CD4-positive, alpha-beta T cell (primary cell): ENCODE measurements around the gene GLTP. TPM values are rescaled to one million over a fixed set of nuclear protein-coding genes. Genes with fewer than 3 reads are reported as not detected.
"Not testable (repeated sequence)": the region's sequence is repeated elsewhere in the genome, so short reads cannot be mapped to it uniquely, and the experiment has no call there.

ENCODE experiments used
- ATAC-seq: fragments of 200-7000 bp; cut with Tn5 transposase; one replicate; pipeline ENCODE4 v1.10.0; 2022; ENCODE audit warnings: mild to moderate bottlenecking; ENCODE audit not compliant: poor library complexity
- CTCF ChIA-PET: fragments of 350-600 bp; sonication (Branson Sonifier 250); formaldehyde crosslinking; loops from one replicate; lab custom pipeline; 2021; ENCODE audit warnings: antibody characterized with exemption, inconsistent platforms; lab: Charles Lee
- POLR2A ChIA-PET: fragments of 350-600 bp; sonication (Branson Sonifier 250); formaldehyde crosslinking; loops from one replicate; lab custom pipeline; 2021; ENCODE audit warnings: antibody characterized with exemption, inconsistent platforms; lab: Charles Lee
- DNase-seq, 14 experiments: peaks; one replicate each; pipeline ENCODE4 v3.0.0-alpha.2; 2013 to 2020; ENCODE audit warnings: mixed read lengths in 2 of 14
- H3K27ac ChIP-seq, 2 donors: one replicate each; pipeline versions ENCODE4 v1.5.1 to v1.7.0; 2013; ENCODE audit warnings: low read length in 2 of 2, low read depth in 1 of 2, mild to moderate bottlenecking in 1 of 2
- H3K27me3 ChIP-seq, 2 experiments: 1 replicate in 1 of 2; 2 replicates in 1 of 2; pipeline versions ENCODE4 v1.6.1 to v1.7.0; 2013; ENCODE audit warnings: low read length in 2 of 2, control low read depth in 1 of 2, mild to moderate bottlenecking in 1 of 2, moderate library complexity in 1 of 2; ENCODE audit not compliant: insufficient read depth in 2 of 2, control insufficient read depth in 1 of 2
- H3K36me3 ChIP-seq: one replicate; pipeline ENCODE4 v1.6.1; 2013; ENCODE audit warnings: low read length, control low read depth; ENCODE audit not compliant: insufficient read depth
- H3K4me1 ChIP-seq: one replicate; pipeline ENCODE4 v1.6.1; 2013; ENCODE audit warnings: low read length, control low read depth; ENCODE audit not compliant: insufficient read depth
- H3K4me3 ChIP-seq: one replicate; pipeline ENCODE4 v1.5.1; 2013; ENCODE audit warnings: mild to moderate bottlenecking, low read length, moderate library complexity
- H3K9me3 ChIP-seq, 2 experiments: 1 replicate in 1 of 2; 2 replicates in 1 of 2; pipeline versions ENCODE4 v1.6.1 to v1.7.0; 2013; ENCODE audit warnings: low read length in 2 of 2, mild to moderate bottlenecking in 2 of 2, control low read depth in 1 of 2, moderate library complexity in 1 of 2; ENCODE audit not compliant: control insufficient read depth in 1 of 2, insufficient read depth in 1 of 2
- H3K27ac Mint-ChIP-seq: one replicate; pipeline ENCODE4 v1.8.0; 2020; ENCODE audit warnings: mixed read lengths
- H3K27me3 Mint-ChIP-seq: one replicate; pipeline ENCODE4 v1.8.0; 2021; ENCODE audit warnings: mixed read lengths
- H3K36me3 Mint-ChIP-seq: one replicate; pipeline ENCODE4 v1.8.0; 2021; ENCODE audit warnings: low read depth, mixed read lengths
- H3K4me1 Mint-ChIP-seq: one replicate; pipeline ENCODE4 v1.8.0; 2021; ENCODE audit warnings: low read depth, mixed read lengths
- H3K4me3 Mint-ChIP-seq: one replicate; pipeline ENCODE4 v1.8.0; 2020; ENCODE audit warnings: mild to moderate bottlenecking, mixed read lengths
- H3K9me3 Mint-ChIP-seq: one replicate; pipeline ENCODE4 v1.8.0; 2020; ENCODE audit warnings: mixed read lengths
- CTCF ChIP-seq: fragments of 200-600 bp; IDR thresholded peaks from one replicate; pipeline ENCODE4 v1.8.0; 2022; ENCODE audit warnings: antibody characterized with exemption, mild to moderate bottlenecking
- intact Hi-C, 2 experiments: fragments of 100-400 bp; cut with DNase I in 1 of 2; cut with micrococcal nuclease in 1 of 2; formaldehyde crosslinking; loops; one replicate each; pipeline versions ENCODE4 v1.15.1 to v1.9.0; 2023 to 2025; cut with DNase I, micrococcal nuclease
- total RNA-seq, 174 experiments: library from RNA in 2 of 174; stranded (reverse) in 2 of 174; gene quantifications; one replicate each; pipeline ENCODE4 v1.2.3 and lab custom pipeline; 2021 to 2026

GLTP gene
- total RNA-seq, 2 experiments from 2014 or later, result 24.8 to 25.2 TPM

- ATAC-seq, result no peak
- H3K27me3 Mint-ChIP-seq, result no peaks in the 10 kb centered on the region
- H3K4me3 ChIP-seq, result no peak overlapping the region
- no peak for DNase-seq
- peaks cover 52% of the 10 kb centered on the region for H3K36me3 ChIP-seq
- ChIA-PET POLR2A (no interaction called here), CTCF (no interaction called here)
- no peaks in the 10 kb centered on the region for H3K9me3 Mint-ChIP-seq
- no peak overlapping the region for H3K27ac Mint-ChIP-seq
- H3K27ac ChIP-seq, result no peak overlapping the region
- H3K4me1 ChIP-seq, result peaks cover 4% of the 10 kb centered on the region
- H3K9me3 ChIP-seq, result no peaks in the 10 kb centered on the region
- intact Hi-C loops, result no loop called here
- H3K36me3 Mint-ChIP-seq, result peaks cover 53% of the 10 kb centered on the region
- no peak for TF ChIP-seq CTCF
- H3K27me3 ChIP-seq, result no peaks in the 10 kb centered on the region
- H3K4me1 Mint-ChIP-seq, result peaks cover 3% of the 10 kb centered on the region
- H3K4me3 Mint-ChIP-seq, result no peak overlapping the region
Measured at GRCh38 chr12:109857715-109858114, 22.6 kb downstream of the GLTP start.

GRCh38 chr12:109855377-109855776 is 25.0 kb downstream of the GLTP start:
- ChIA-PET POLR2A (no interaction called here), CTCF (interaction anchor here (2.7 kb wide), 1 partner anchor 10 kb away, joined by 20 read pairs; no protein-coding TSS in a partner anchor)
- H3K36me3 Mint-ChIP-seq, result peaks cover 59% of the 10 kb centered on the region
- Histone ChIP-seq H3K9me3 (no peaks in the 10 kb centered on the region), H3K27ac (no peak overlapping the region), H3K4me1 (peaks cover 4% of the 10 kb centered on the region), H3K36me3 (peaks cover 47% of the 10 kb centered on the region), H3K27me3 (no peaks in the 10 kb centered on the region), H3K4me3 (no peak overlapping the region)
- H3K9me3 Mint-ChIP-seq, result no peaks in the 10 kb centered on the region
- intact Hi-C loops, result loop anchor here in 1 of 2 experiments (2.0 kb wide), 1 partner anchor 23 kb away; no protein-coding TSS in a partner anchor
- peaks cover 3% of the 10 kb centered on the region for H3K4me1 Mint-ChIP-seq
- DNase-seq, result no peak
- no peak overlapping the region for H3K27ac Mint-ChIP-seq
- H3K4me3 Mint-ChIP-seq, result no peak overlapping the region
- no peak for TF ChIP-seq CTCF
- no peak for ATAC-seq
- H3K27me3 Mint-ChIP-seq, result no peaks in the 10 kb centered on the region

- H3K27ac ChIP-seq, H3K27ac Mint-ChIP-seq, intact Hi-C loops, H3K4me3 Mint-ChIP-seq, ATAC-seq, DNase-seq, H3K4me1 Mint-ChIP-seq, H3K4me1 ChIP-seq, H3K9me3 ChIP-seq, H3K27me3 ChIP-seq, CTCF ChIA-PET, H3K9me3 Mint-ChIP-seq, H3K4me3 ChIP-seq, H3K27me3 Mint-ChIP-seq, POLR2A ChIA-PET: not testable (repeated sequence)
- peaks cover 26% of the 10 kb centered on the region for H3K36me3 Mint-ChIP-seq
- peaks cover 19% of the 10 kb centered on the region for H3K36me3 ChIP-seq
Measured at GRCh38 chr12:109850518-109850917, 29.8 kb downstream of the GLTP start.

GRCh38 chr12:109847142-109847735 is 33.1 kb downstream of the GLTP start:
- TF ChIP-seq CTCF, result no peak
- Histone ChIP-seq H3K9me3 (no peaks in the 10 kb centered on the region), H3K4me3 (no peak overlapping the region), H3K27me3 (no peaks in the 10 kb centered on the region), H3K27ac (no peak overlapping the region), H3K4me1 (peaks cover 8% of the 10 kb centered on the region), H3K36me3 (peaks cover under 1% of the 10 kb centered on the region)
- no peaks in the 10 kb centered on the region for H3K4me1 Mint-ChIP-seq
- H3K27ac Mint-ChIP-seq, result no peak overlapping the region
- no peak for DNase-seq
- H3K4me3 Mint-ChIP-seq, result no peak overlapping the region
- ChIA-PET POLR2A (no interaction called here), CTCF (interaction anchor here (0.5 kb wide), 1 partner anchor 584 kb away, joined by 4 read pairs; no protein-coding TSS in a partner anchor)
- H3K36me3 Mint-ChIP-seq, result peaks cover 8% of the 10 kb centered on the region
- no peaks in the 10 kb centered on the region for H3K9me3 Mint-ChIP-seq
- intact Hi-C loops, result loop anchor here in 1 of 2 experiments (5.0 kb wide), 1 partner anchor 250 kb away; no protein-coding TSS in a partner anchor
- no peaks in the 10 kb centered on the region for H3K27me3 Mint-ChIP-seq
- no peak for ATAC-seq
